Sigmoid colon (tissue), 7 donors: Measurements from ENCODE around the gene SNTB2. TPM values are rescaled to one million over a fixed set of nuclear protein-coding genes. Genes with fewer than 3 reads are reported as not detected.

Experiments
- DNase-seq: peaks from one replicate; pipeline ENCODE4 v3.0.0-alpha.2; 2019
- H3K27ac ChIP-seq, 4 donors: fragments of 200-600 bp; sonication (generic); one replicate each; pipeline ENCODE4 v1.5.1; 2016 to 2019; ENCODE audit warnings: mild to moderate bottlenecking in 1 of 4
- H3K27me3 ChIP-seq, 3 donors: fragments of 200-600 bp; sonication (generic); one replicate each; pipeline ENCODE4 v1.5.1; 2019; ENCODE audit warnings: mild to moderate bottlenecking in 1 of 3
- H3K36me3 ChIP-seq, 4 donors: fragments of 200-600 bp; sonication (generic); one replicate each; pipeline ENCODE4 v1.5.1; 2016 to 2019
- H3K4me1 ChIP-seq, 4 donors: fragments of 200-600 bp; sonication (generic); one replicate each; pipeline ENCODE4 v1.5.1; 2017 to 2019
- H3K4me3 ChIP-seq, 4 donors: fragments of 200-600 bp; sonication (generic); one replicate each; pipeline ENCODE4 v1.5.1; 2017 to 2019; ENCODE audit warnings: mild to moderate bottlenecking in 2 of 4, moderate library complexity in 1 of 4
- H3K9me3 ChIP-seq, 4 donors: fragments of 200-600 bp in 3 of 4; sonication (generic) in 3 of 4; one replicate each; pipeline versions ENCODE4 v1.5.1 to v1.6.1; 2013 to 2019
- EP300 ChIP-seq, 4 donors: sonication (generic); formaldehyde crosslinking; IDR thresholded peaks; one replicate each; pipeline ENCODE4 v1.6.1; 2017; ENCODE audit warnings: antibody characterized with exemption in 4 of 4
- POLR2A ChIP-seq, 2 donors: fragments of 450-650 bp; IDR thresholded peaks; one replicate each; pipeline ENCODE4 v1.6.1; 2016; ENCODE audit warnings: antibody characterized with exemption in 2 of 2, mild to moderate bottlenecking in 2 of 2, moderate library complexity in 2 of 2
- POLR2AphosphoS5 ChIP-seq, 4 donors: sonication (generic); formaldehyde crosslinking; IDR thresholded peaks; one replicate each; pipeline ENCODE4 v1.6.1; 2017; ENCODE audit warnings: antibody characterized with exemption in 4 of 4
- WGBS, 2 donors: extraction: QIAGEN DNeasy Blood & Tissue Kit; methylation state at CpG; one replicate each; pipeline ENCODE4 v1.1.7; 2013; 5-methylcytosine and 5-hydroxymethylcytosine counted together
- intact Hi-C: fragments of 100-400 bp; cut with DNase I; formaldehyde crosslinking; loops from one replicate; pipeline ENCODE4 v1.15.1; 2023
- polyA plus RNA-seq, 3 donors: library from polyadenylated mRNA; stranded (reverse); fragments of 200-250 nt; gene quantifications; one replicate each; pipeline ENCODE4 v1.2.3, GENCODE V29; 2013
- total RNA-seq, 4 donors: library from RNA; depleted of rRNA; stranded (reverse); fragments of >200 nt; gene quantifications; one replicate each; pipeline ENCODE4 v1.1.0, GENCODE V29; 2016
- TF ChIP-seq, protein P1 (sequence below), 4 experiments: fragments of 450-650 bp in 3 of 4; fragments of 200-600 bp in 1 of 4; IDR thresholded peaks; one replicate each; pipeline ENCODE4 v1.5.1; 2016 to 2019; ENCODE audit warnings: antibody characterized with exemption in 4 of 4, mild to moderate bottlenecking in 3 of 4, moderate library complexity in 2 of 4
- donor health status: healthy with polysubstance abuse.
- donor health status: Bipolar disorder and iron deficiency.
- donor health status: healthy.

The SNTB2 gene
- total and polyA plus RNA-seq, 7 donors = 4.2 to 38.2 (median 23.2) TPM

- Histone ChIP-seq H3K27ac (no peak overlapping the region), H3K36me3 (peaks cover 0 to 53% (median 24%) of the 10 kb centered on the region in 4 donors), H3K27me3 (no peaks in the 10 kb centered on the region), H3K4me3 (peak overlapping the region in 2 of 4 donors; percentile 85 to 90), H3K4me1 (peaks cover 0 to 60% (median 51%) of the 10 kb centered on the region in 4 donors), H3K9me3 (no peaks in the 10 kb centered on the region)
- peak; percentile 39 for DNase-seq
- TF ChIP-seq POLR2A (IDR thresholded peaks at IDR 0.05) = no peak
- intact Hi-C loops = no loop called here
- WGBS, 2 donors = 39 to 63% methylated on average over 10 of the region's 10 CpGs
Measured at GRCh38 chr16:69328854-69329316, 141.9 kb downstream of the SNTB2 start.

- intact Hi-C loops = loop anchor here (2.0 kb wide), 2 partner anchors 19 to 55 kb away; partner anchors contain the start of gene VPS4A
- H3K27me3 ChIP-seq = no peaks in the 10 kb centered on the region
- H3K4me1 ChIP-seq = peaks cover 0 to 55% (median 51%) of the 10 kb centered on the region in 4 donors
- WGBS, 2 donors = 4 to 8% methylated on average over 77 of the region's 77 CpGs
- H3K36me3 ChIP-seq = peaks cover 5 to 53% (median 29%) of the 10 kb centered on the region in 4 donors
- no peaks in the 10 kb centered on the region for H3K9me3 ChIP-seq
- peak overlapping the region; percentile 82 to 97 (median 91) for H3K27ac ChIP-seq
- H3K4me3 ChIP-seq = peak overlapping the region; percentile 67 to 97 (median 88)
- peak; percentile 68 for DNase-seq
- TF ChIP-seq, protein P1, sequence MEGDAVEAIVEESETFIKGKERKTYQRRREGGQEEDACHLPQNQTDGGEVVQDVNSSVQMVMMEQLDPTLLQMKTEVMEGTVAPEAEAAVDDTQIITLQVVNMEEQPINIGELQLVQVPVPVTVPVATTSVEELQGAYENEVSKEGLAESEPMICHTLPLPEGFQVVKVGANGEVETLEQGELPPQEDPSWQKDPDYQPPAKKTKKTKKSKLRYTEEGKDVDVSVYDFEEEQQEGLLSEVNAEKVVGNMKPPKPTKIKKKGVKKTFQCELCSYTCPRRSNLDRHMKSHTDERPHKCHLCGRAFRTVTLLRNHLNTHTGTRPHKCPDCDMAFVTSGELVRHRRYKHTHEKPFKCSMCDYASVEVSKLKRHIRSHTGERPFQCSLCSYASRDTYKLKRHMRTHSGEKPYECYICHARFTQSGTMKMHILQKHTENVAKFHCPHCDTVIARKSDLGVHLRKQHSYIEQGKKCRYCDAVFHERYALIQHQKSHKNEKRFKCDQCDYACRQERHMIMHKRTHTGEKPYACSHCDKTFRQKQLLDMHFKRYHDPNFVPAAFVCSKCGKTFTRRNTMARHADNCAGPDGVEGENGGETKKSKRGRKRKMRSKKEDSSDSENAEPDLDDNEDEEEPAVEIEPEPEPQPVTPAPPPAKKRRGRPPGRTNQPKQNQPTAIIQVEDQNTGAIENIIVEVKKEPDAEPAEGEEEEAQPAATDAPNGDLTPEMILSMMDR (IDR thresholded peaks at IDR 0.05) = no peak
- no peak for TF ChIP-seq POLR2A (IDR thresholded peaks at IDR 0.05)
- no peak for TF ChIP-seq EP300 (IDR thresholded peaks at IDR 0.05)
- peak in 2 of 4 donors; percentile 31 to 50 for TF ChIP-seq POLR2AphosphoS5 (IDR thresholded peaks at IDR 0.05)
Measured at GRCh38 chr16:69329369-69330285, 142.7 kb downstream of the SNTB2 start.

DNA sequence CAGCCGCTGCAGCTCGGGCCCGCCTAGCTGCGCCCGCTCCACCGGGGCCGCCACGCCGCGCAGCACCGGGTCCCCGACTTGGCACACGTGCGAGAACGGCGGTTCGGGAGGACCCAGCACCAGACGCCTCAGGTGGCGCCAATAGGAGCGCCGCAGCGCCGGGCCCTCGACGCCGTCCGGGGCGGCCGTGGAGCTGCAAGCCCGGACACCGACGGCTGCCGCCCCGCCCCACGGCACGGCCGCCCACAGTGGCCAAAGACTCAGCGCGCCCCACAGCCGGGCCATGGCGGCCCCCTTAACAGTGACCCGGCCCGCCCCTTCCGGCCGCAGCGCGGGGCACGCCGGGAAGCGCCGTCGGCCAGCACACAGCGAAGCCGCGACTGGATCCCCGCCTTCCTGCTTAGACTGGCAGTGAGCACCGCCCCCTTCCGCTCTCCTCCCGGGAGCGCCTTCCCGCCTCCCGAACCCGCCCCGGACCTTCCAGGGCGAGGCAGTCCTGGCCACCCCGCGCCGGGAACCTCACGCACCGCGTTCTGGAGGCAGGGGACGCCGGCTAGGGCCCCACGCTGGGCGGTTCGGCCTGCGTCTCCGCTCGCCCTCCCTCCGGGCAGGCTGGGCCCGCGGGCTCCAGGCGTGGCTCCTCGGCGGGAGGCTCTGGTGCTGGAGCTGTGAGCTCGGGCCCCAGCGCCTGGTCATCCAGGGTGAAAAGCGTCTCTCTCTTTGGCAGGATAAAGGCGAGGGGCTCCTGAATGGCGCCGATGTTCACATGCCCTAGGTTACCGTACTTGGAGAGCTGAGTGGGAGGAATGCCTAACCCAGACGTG lies 143.5 kb downstream of the SNTB2 start, which contains the start of gene PDF:
TSS of gene PDF (minus strand) at position 303 of the 824 bp plus-strand sequence. CDS start at position 285, 18 bp downstream.
- peaks cover 0 to 55% (median 51%) of the 10 kb centered on the region in 4 donors for H3K4me1 ChIP-seq
- no peaks in the 10 kb centered on the region for H3K27me3 ChIP-seq
- WGBS, 2 donors = 0 to 1% methylated on average over 93 of the region's 93 CpGs
- H3K4me3 ChIP-seq = peak within 1 kb of the TSS; percentile 67 to 97 (median 88)
- peak within 1 kb of the TSS; percentile 82 to 97 (median 91) for H3K27ac ChIP-seq
- H3K9me3 ChIP-seq = no peaks in the 10 kb centered on the region
- intact Hi-C loops = loop anchor here (2.0 kb wide), 2 partner anchors 20 to 54 kb away; partner anchors contain the start of gene VPS4A
- peak; percentile 96 for DNase-seq
- TF ChIP-seq EP300 (IDR thresholded peaks at IDR 0.05) (no peak), POLR2AphosphoS5 (IDR thresholded peaks at IDR 0.05) (peak; percentile 77 to 92 (median 88)), POLR2A (IDR thresholded peaks at IDR 0.05) (peak; percentile 59 to 74)
- TF ChIP-seq, protein P1 (IDR thresholded peaks at IDR 0.05) = no peak
- peaks cover 11 to 53% (median 31%) of the 10 kb centered on the region in 4 donors for H3K36me3 ChIP-seq

DNA sequence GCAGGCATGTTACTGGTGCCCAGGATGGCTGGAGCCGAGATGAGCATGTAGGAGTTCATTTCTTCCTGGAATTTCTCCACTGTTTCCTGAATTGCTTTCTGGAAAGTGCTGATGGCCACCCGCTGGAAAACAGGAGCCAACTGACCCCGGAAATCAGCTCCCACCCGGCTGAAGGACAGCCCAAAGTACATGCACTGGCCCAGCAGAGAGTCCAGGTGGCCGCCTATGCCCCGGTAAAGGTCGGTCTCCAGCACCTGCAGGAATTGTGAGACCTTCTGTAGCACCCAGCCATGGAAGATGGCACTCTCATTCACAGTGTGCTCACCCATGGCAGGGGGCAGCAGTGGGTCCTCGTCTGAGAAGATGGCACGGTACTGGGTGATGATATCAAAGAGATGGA lies 147.7 kb downstream of the SNTB2 start:
- H3K27me3 ChIP-seq = no peaks in the 10 kb centered on the region
- no peak overlapping the region for H3K27ac ChIP-seq
- no peaks in the 10 kb centered on the region for H3K9me3 ChIP-seq
- TF ChIP-seq POLR2A (IDR thresholded peaks at IDR 0.05) = no peak
- no peak for TF ChIP-seq POLR2AphosphoS5 (IDR thresholded peaks at IDR 0.05)
- no peak for TF ChIP-seq EP300 (IDR thresholded peaks at IDR 0.05)
- TF ChIP-seq, protein P1 (IDR thresholded peaks at IDR 0.05) = no peak
- DNase-seq = no peak
- H3K4me1 ChIP-seq = peaks cover 0 to 35% (median 29%) of the 10 kb centered on the region in 4 donors
- H3K4me3 ChIP-seq = no peak overlapping the region
- peaks cover 11 to 59% (median 37%) of the 10 kb centered on the region in 4 donors for H3K36me3 ChIP-seq
- 95 to 96% methylated on average over 9 of the region's 9 CpGs for WGBS, 2 donors
- intact Hi-C loops = no loop called here
